Skeletal muscle cell (primary cell): ENCODE measurements around the gene NLRP6.

Source experiments
- DNase-seq: peaks from one replicate; pipeline ENCODE4 v3.0.0-alpha.2; 2010; ENCODE audit warnings: low read depth
- H3K4me3 ChIP-seq: 2 replicates; pipeline ENCODE4 v1.5.1; 2011; ENCODE audit warnings: low read depth, mild to moderate bottlenecking, control low read depth, low read length, moderate library complexity

The NLRP6 gene

GRCh38 chr11:290621-291231 is 12.5 kb downstream of the NLRP6 start:
- no peak overlapping the region for H3K4me3 ChIP-seq
- DNase-seq = no peak

GRCh38 chr11:291281-292210 is 13.3 kb downstream of the NLRP6 start:
- no peak overlapping the region for H3K4me3 ChIP-seq

GRCh38 chr11:292211-293121 is 14.3 kb downstream of the NLRP6 start:
- no peak for DNase-seq
- no peak overlapping the region for H3K4me3 ChIP-seq

More at GRCh38 chr11:291281-292210, 13.3 kb downstream of the NLRP6 start:
- DNase-seq = no peak

DNA sequence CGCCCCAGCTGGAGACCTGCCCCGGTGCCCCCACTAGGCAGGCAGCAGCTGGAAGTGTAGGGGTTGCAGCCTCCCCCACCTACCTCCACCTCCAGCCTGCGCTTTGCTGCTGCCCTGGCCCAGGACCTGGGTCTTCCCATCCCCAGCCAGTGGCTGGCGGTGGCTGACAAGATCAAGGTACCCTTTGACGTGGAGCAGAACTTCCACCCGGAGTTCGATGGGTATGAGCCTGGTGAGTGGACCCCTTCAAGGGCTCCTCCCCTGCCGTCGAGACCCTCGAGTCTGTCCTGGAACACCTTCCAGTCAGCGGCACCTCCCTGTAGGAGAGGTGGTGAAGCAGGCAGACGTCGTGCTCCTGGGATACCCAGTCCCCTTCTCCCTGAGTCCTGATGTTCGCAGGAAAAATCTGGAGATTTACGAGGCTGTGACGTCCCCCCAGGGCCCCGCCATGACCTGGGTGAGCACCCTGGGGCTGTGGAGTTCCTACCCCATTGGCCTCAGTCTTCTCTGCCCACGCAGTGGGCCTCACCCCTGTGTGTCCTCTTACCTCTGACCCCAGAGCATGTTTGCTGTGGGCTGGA is 15.2 kb downstream of the NLRP6 start:
- no peak for DNase-seq
- H3K4me3 ChIP-seq = no peak overlapping the region

GRCh38 chr11:293852-294661 is 15.8 kb downstream of the NLRP6 start:
- no peak overlapping the region for H3K4me3 ChIP-seq
- DNase-seq = no peak

DNA sequence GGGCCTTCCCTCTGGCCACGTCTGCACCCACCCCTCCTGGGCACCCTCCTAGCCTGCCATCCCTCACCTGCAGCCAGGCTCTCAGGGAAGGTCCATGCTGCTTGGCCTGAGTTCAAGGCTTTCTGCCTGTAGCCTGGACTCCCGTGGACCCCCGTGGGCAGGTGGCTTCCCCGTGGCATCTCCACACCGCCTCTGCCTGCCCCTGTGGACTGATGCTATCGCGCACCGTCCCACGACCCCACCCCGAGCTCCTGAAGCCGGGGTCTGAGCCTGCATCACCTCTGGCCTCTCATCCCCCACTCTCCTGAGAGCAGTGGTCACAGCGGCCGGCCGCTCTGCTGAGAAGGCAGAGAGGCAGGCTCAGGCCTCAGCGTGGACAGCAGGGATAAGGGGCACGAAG is 16.6 kb downstream of the NLRP6 start:
- no peak for DNase-seq
- H3K4me3 ChIP-seq = no peak overlapping the region

- DNase-seq = no peak
- no peak overlapping the region for H3K4me3 ChIP-seq
Observed at GRCh38 chr11:295351-296170, 17.4 kb downstream of the NLRP6 start.

GRCh38 chr11:296171-297050 is 18.2 kb downstream of the NLRP6 start:
- no peak overlapping the region for H3K4me3 ChIP-seq
- DNase-seq = no peak

DNA sequence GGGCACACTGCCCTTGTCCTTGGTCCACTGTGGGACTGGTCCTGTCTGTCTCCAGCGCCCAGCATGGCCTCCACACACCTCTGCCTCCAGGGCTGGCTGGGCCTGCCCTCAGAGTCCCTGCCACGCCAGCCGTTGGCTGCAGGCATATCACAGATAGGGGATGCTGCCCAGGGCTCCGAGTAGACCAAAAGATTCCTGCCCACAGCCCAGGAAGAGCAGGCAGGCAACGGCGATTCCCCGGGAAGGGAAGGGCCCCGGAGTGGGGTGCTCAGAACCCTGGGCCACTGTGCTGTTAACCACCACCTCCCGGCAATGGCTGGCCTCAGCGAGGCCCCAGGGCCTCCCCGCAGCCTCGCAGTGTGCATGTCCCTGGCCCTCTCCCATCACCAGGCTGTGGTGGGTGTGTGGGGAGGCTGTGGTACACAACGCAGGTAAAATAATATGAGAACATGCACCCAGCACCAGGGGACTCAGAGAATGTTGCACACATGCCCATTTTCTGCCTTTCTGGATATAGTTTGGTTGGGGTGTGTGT is 18.9 kb downstream of the NLRP6 start:
- H3K4me3 ChIP-seq = no peak overlapping the region
- no peak for DNase-seq

GRCh38 chr11:297586-298405 is 19.6 kb downstream of the NLRP6 start:
- H3K4me3 ChIP-seq = no peak overlapping the region
- DNase-seq = no peak

GRCh38 chr11:298406-299065 is 20.3 kb downstream of the NLRP6 start:
- no peak for DNase-seq
- no peak overlapping the region for H3K4me3 ChIP-seq

- DNase-seq = no peak
Observed at GRCh38 chr11:299081-299891, 21.1 kb downstream of the NLRP6 start, which contains the start of gene IFITM5. IFITM5 (minus strand) TSS chr11:299526; CDS start chr11:299490, 36 bp downstream.

DNA sequence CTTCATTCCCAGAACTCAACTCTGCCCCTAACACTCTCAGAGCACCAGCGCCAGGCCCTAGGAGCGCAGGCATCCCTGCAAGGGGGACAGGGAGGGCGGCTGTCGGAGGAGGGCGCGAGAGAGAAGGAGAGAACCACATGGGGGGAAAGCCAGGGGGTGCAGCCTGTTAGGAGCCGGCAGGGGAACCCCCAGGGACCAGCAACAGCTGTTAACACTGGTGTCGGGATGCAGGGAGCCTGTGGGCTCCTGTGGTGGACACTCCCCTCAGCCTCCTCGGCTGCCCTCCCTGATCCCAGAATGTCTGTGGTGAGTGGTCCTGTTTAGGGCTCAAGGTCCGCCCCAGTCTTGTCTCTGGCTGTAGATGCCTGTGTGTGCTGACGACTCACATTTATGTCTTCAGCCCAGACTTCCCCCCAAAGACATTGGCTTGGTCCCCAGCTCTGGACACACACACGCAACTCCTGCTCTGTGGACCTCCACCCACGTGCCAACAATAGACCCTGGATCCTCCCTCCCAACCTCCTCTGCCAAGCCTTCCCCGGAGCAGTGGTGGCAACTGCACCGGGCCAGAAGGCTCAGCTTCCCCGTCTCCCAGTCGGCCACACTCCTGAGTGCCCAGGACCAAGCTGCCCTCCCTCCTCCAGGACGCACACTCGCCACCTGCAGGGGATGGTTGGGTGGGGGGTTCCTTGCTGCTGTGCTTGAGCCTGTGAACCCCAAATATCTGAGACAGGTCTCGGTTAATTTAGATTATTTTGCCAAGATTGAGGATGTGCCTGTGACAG is 21.9 kb downstream of the NLRP6 start:
- no peak for DNase-seq
- H3K4me3 ChIP-seq = no peak overlapping the region

More at GRCh38 chr11:299081-299891, 21.1 kb downstream of the NLRP6 start, which contains the start of gene IFITM5:
- no peak within 1 kb of the TSS for H3K4me3 ChIP-seq

GRCh38 chr11:303363-303762 is 25.2 kb downstream of the NLRP6 start:
- DNase-seq = no peak
- no peak overlapping the region for H3K4me3 ChIP-seq
